ENCODE measurements around the gene PANK3.
"Not testable (repeated sequence)": the region's sequence is repeated elsewhere in the genome, so short reads cannot be mapped to it uniquely, and the experiment has no call there.

PANK3 gene

GRCh38 chr5:168591302-168592013, 12.3 kb upstream of the PANK3 start:
- no peak for DNase-seq

GRCh38 chr5:168590666-168591065, 11.5 kb upstream of the PANK3 start:
- DNase-seq, result no peak

GRCh38 chr5:168587987-168588386, 8.8 kb upstream of the PANK3 start:
- no peak for DNase-seq

- DNase-seq, result peak; percentile 52
Observed at GRCh38 chr5:168585119-168585856, 6.1 kb upstream of the PANK3 start.

GRCh38 chr5:168583742-168584482, 4.7 kb upstream of the PANK3 start:
- DNase-seq, result no peak

DNA sequence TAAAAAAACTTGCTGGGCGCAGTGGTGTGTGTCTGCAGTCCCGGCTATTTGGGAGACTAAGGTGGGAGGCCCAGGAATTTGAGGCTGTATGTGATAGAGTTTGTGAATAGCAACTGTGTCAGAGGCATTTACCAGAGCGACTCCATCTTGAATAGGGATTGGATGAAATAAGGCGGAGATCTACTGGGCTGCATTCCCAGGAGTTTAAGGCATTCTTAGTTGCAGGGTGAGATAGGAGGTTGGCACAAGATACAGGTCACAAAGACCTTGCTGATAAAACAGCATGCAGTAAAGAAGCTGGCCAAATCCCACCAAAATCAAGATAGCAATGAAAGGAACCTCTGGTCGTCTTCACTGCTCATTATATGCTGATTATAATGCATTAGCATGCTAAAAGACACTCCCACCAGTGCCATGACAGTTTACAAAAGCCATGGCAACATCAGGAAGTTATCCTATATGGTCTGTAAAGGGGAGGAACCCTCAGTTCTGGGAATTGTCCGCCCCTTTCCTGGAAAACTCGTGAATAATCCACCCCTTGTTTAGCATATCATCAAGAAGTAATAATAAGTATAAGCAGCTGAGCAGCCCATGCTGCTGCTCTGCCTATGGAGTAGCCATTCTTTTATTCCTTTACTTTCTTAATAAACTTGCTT, 1.8 kb upstream of the PANK3 start:
- DNase-seq, result not testable (repeated sequence)

DNA sequence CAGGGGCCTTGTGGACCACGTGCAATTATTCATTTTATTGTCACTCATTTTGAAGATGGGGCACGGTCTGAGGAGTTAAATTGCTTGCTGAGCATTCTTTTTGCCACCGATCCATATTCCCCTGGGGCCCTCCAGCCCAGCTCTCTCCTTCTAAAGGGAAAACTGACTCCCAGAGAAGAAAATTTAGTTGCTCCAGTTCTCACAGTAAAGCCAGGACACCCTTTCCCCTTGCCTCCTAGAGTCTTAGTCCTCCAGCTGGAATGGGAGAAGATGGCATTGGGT, 1.0 kb upstream of the PANK3 start:
- peak; percentile 18 for DNase-seq

- peak; percentile 99 for DNase-seq
Observed at GRCh38 chr5:168579488-168580226, 489 bp upstream of the PANK3 start.

DNA sequence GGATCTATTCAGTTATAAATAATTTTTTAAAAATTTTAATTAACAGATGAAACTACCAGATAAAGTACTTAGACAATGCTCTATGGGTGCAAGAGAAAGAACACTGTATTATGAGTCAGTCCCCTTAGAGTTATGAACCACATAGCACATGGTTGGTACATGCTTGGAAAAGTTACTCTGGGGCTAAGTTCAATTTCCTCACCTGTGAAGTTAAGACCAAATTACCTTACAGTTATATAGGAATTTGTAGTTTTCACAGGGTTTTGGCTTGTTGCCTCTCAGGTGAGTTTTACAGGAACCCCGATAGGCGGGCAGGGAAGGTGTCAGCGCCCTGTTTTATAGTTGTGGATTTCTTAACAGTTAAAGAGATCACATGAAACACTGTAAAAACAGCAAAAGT, 1.2 kb downstream of the PANK3 start:
- peak; percentile 47 for DNase-seq

- DNase-seq, result no peak
Observed at GRCh38 chr5:168575391-168576372, 3.5 kb downstream of the PANK3 start.

DNA sequence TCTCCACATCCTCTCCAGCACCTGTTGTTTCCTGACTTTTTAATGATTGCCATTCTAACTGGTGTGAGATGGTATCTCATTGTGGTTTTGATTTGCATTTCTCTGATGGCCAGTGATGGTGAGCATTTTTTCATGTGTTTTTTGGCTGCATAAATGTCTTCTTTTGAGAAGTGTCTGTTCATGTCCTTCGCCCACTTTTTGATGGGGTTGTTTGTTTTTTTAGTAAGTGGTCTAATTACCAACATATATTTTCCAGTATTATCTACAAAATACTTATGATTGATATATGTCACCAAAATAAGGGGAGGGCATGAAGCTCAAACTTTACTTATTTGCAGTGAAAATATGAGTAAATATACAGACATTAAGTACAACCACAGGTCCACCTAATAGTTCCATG, 5.0 kb downstream of the PANK3 start:
- DNase-seq, result not testable (repeated sequence)

- DNase-seq, result not testable (repeated sequence)
Observed at GRCh38 chr5:168573663-168574062, 5.5 kb downstream of the PANK3 start.

GRCh38 chr5:168570490-168571328, 8.5 kb downstream of the PANK3 start:
- peak; percentile 69 for DNase-seq

DNA sequence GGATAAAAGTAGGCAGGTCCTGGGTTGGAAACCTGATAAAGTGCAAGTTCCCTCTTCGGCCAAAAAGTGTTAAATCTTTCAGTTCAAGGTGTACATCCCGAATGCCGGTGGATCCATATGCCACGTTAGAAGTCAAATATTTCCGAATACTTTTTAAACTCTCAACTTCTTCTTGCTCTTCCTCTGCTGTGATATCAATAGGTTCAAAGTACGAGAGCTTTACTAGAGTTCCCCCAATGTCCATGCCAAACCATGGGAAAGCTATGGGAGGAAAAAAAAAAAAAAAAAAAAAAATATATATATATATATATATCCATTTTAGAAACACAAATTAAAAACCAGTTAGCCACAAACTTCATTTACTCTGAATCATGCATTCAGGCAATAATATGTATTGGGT, 10.4 kb downstream of the PANK3 start:
- no peak for DNase-seq

GRCh38 chr5:168563959-168564358, 15.2 kb downstream of the PANK3 start:
- no peak for DNase-seq

GRCh38 chr5:168562279-168562678, 16.9 kb downstream of the PANK3 start:
- no peak for DNase-seq

- no peak for DNase-seq
Observed at GRCh38 chr5:168557389-168557788, 21.8 kb downstream of the PANK3 start.

- no peak for DNase-seq
Observed at GRCh38 chr5:168553377-168554130, 25.6 kb downstream of the PANK3 start.

GRCh38 chr5:168552146-168552545, 27.0 kb downstream of the PANK3 start:
- peak; percentile 20 for DNase-seq

- DNase-seq, result no peak
Observed at GRCh38 chr5:168550656-168551055, 28.5 kb downstream of the PANK3 start.

All from hematopoietic multipotent progenitor cell treated with erythropoietin and hydrocortisone succinate and interleukin-3 and kit ligand, for 4 days (in vitro differentiated cells).